C4-2B (cell line): Measurements from ENCODE around the gene SLC12A1.

Source experiments
- H3K27ac ChIP-seq: fragments of 450-650 bp; 2 replicates; pipeline ENCODE4 v1.5.1; 2017
- CTCF ChIP-seq: fragments of 450-650 bp; conservative IDR thresholded peaks from 2 replicates; pipeline ENCODE4 v1.5.1; 2017; ENCODE audit warnings: mild to moderate bottlenecking
- ZFX ChIP-seq: fragments of 450-650 bp; IDR thresholded peaks from 2 replicates; pipeline ENCODE4 v1.6.1; 2017

Gene SLC12A1

GRCh38 chr15:48202068-48202467 lies 4.0 kb upstream of the SLC12A1 start:
- no peak for TF ChIP-seq CTCF
- TF ChIP-seq ZFX, result no peak
- no peak overlapping the region for H3K27ac ChIP-seq

- TF ChIP-seq CTCF, result no peak
- no peak for TF ChIP-seq ZFX
- no peak overlapping the region for H3K27ac ChIP-seq
Observed at GRCh38 chr15:48221261-48221660, 15.2 kb downstream of the SLC12A1 start.

- no peak for TF ChIP-seq CTCF
- TF ChIP-seq ZFX, result no peak
- H3K27ac ChIP-seq, result no peak overlapping the region
Observed at GRCh38 chr15:48221885-48222284, 15.8 kb downstream of the SLC12A1 start.

- no peak overlapping the region for H3K27ac ChIP-seq
- no peak for TF ChIP-seq ZFX
- no peak for TF ChIP-seq CTCF
Observed at GRCh38 chr15:48222627-48223026, 16.5 kb downstream of the SLC12A1 start.

GRCh38 chr15:48225771-48226170 lies 19.7 kb downstream of the SLC12A1 start:
- TF ChIP-seq CTCF (no peak), ZFX (no peak)

GRCh38 chr15:48230498-48230897 lies 24.4 kb downstream of the SLC12A1 start:
- TF ChIP-seq CTCF, result no peak
- TF ChIP-seq ZFX, result no peak
- H3K27ac ChIP-seq, result no peak overlapping the region

More at GRCh38 chr15:48225771-48226170, 19.7 kb downstream of the SLC12A1 start:
- no peak overlapping the region for H3K27ac ChIP-seq

- H3K27ac ChIP-seq, result no peak overlapping the region
- TF ChIP-seq ZFX, result no peak
- no peak for TF ChIP-seq CTCF
Observed at GRCh38 chr15:48233246-48233645, 27.1 kb downstream of the SLC12A1 start.
